Esophagus muscularis mucosa (tissue), 3 donors: ENCODE data around the gene PUSL1.

ENCODE experiments used
- POLR2A ChIP-seq: fragments of 450-650 bp; IDR thresholded peaks from one replicate; pipeline ENCODE4 v1.6.1; 2017; ENCODE audit warnings: antibody characterized with exemption, moderate library complexity, mild to moderate bottlenecking, low read depth
- POLR2AphosphoS5 ChIP-seq, 2 donors: sonication (generic); formaldehyde crosslinking; IDR thresholded peaks; one replicate each; pipeline ENCODE4 v1.6.1; 2017; ENCODE audit warnings: antibody characterized with exemption in 2 of 2
- TF ChIP-seq, protein P1 (sequence below), 3 experiments: fragments of 200-600 bp in 2 of 3; fragments of 450-650 bp in 1 of 3; sonication (generic) in 2 of 3; IDR thresholded peaks; one replicate each; pipeline ENCODE4 v1.5.1; 2017 to 2019; ENCODE audit warnings: antibody characterized with exemption in 3 of 3, mild to moderate bottlenecking in 2 of 3, moderate library complexity in 1 of 3

GRCh38 chr1:1358433-1359271, 50.3 kb downstream of the PUSL1 start, which contains the start of gene MXRA8:
- TF ChIP-seq, protein P1, sequence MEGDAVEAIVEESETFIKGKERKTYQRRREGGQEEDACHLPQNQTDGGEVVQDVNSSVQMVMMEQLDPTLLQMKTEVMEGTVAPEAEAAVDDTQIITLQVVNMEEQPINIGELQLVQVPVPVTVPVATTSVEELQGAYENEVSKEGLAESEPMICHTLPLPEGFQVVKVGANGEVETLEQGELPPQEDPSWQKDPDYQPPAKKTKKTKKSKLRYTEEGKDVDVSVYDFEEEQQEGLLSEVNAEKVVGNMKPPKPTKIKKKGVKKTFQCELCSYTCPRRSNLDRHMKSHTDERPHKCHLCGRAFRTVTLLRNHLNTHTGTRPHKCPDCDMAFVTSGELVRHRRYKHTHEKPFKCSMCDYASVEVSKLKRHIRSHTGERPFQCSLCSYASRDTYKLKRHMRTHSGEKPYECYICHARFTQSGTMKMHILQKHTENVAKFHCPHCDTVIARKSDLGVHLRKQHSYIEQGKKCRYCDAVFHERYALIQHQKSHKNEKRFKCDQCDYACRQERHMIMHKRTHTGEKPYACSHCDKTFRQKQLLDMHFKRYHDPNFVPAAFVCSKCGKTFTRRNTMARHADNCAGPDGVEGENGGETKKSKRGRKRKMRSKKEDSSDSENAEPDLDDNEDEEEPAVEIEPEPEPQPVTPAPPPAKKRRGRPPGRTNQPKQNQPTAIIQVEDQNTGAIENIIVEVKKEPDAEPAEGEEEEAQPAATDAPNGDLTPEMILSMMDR (IDR thresholded peaks at IDR 0.05): no peak
- TF ChIP-seq POLR2AphosphoS5 (IDR thresholded peaks at IDR 0.05) (peak; percentile 42 to 71), POLR2A (no peak)
